Upper lobe of left lung (tissue), 4 donors: ENCODE results near the gene NPPC.

Experiments used
- CTCF ChIP-seq, 6 experiments: fragments of 450-650 bp in 4 of 6; fragments of 200-600 bp in 2 of 6; sonication (generic) in 2 of 6; IDR thresholded peaks; one replicate each; pipeline ENCODE4 v1.5.1; 2016 to 2019; ENCODE audit warnings: antibody characterized with exemption in 6 of 6
- POLR2A ChIP-seq, 4 donors: fragments of 450-650 bp; IDR thresholded peaks; one replicate each; pipeline ENCODE4 v1.5.1; 2016 to 2017; ENCODE audit warnings: antibody characterized with exemption in 4 of 4, mild to moderate bottlenecking in 2 of 4
- POLR2AphosphoS5 ChIP-seq, 2 donors: sonication (generic); formaldehyde crosslinking; IDR thresholded peaks; one replicate each; pipeline ENCODE4 v1.5.1; 2017; ENCODE audit warnings: antibody characterized with exemption in 2 of 2

- TF ChIP-seq POLR2AphosphoS5 (IDR thresholded peaks at IDR 0.05) (no peak), CTCF (IDR thresholded peaks at IDR 0.05) (no peak), POLR2A (IDR thresholded peaks at IDR 0.05) (no peak)
Measured at GRCh38 chr2:231951452-231952035, 25.3 kb upstream of the NPPC start.
